Activated CD4-positive, alpha-beta T cell treated with anti-CD3 and anti-CD28 coated beads, Interleukin-2, amount 50 U/mL, for 4 hours (primary cell): ENCODE results near the gene ARSI.

Experiments
- DNase-seq, 2 experiments: peaks; one replicate each; pipeline ENCODE4 v3.0.0-alpha.2; 2020

The ARSI gene

GRCh38 chr5:150289551-150290390 lies 12.9 kb downstream of the ARSI start, which contains the start of gene CAMK2A:
Gene CAMK2A, minus strand, starts transcription at chr5:150289773. Its CDS starts 148 bp downstream, at chr5:150289625.
- DNase-seq, result no peak

DNA sequence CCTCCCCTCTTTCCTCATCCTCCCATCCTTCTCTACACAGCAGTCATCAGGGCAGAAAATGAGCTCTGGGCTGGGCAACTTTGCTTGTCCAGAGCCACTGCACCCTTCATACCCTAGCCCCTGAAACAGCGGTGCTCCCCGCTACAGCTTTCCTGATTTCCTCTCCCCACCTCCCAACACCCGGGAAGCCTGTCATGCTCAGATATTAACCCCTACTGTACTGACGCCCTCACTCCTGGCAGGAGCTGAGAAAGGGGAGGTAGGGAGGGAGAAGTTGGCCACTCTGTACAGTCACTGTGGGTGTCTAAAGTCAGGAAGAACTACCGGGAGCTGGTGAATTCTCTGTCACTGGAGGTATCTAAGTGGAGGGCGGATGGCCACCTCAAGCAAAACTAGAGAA lies 13.9 kb downstream of the ARSI start:
- no peak for DNase-seq

GRCh38 chr5:150288361-150288760 lies 14.3 kb downstream of the ARSI start:
- DNase-seq, result no peak

DNA sequence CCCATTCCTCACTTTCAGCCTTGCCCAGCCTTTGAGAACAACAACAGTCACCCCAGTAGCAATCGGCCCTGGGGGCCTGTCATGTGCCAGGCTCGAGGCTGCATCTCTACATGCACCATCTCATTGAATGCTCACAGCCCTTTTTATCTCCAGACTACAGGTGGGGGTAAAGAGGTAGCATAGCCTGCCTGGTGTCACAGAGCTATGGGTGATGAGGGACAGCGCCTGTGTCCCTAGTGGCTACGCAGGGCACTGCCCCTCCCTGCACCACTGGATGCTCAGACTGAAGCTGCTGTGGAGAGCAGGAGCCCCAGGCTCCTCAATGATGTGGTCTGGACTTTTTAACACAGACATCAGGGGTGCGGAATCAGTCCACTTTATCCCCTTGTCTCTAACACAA lies 15.9 kb downstream of the ARSI start:
- no peak for DNase-seq

DNA sequence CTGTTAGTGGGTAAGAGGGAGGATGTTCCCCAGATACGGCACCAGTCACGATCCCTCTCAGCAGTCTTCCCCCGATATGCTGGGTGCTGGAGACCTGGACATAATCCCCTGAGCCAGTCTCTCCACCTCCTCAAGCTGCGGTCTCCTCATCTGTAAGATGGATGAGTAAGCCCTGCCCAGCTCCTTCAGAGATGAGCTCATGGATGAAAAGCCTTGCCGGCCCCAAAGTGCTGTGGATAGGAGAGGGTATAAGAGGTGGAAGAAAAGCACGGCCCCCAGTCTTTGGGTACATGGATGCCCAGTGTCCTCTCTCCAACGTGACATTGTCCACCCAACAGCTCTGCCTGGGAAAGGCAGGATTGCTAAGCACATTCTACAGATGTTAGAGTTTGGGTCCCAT lies 17.6 kb downstream of the ARSI start:
- DNase-seq, result no peak

- DNase-seq, result peak in 1 of 2 experiments; percentile 6
Measured at GRCh38 chr5:150284311-150284710, 18.4 kb downstream of the ARSI start.

DNA sequence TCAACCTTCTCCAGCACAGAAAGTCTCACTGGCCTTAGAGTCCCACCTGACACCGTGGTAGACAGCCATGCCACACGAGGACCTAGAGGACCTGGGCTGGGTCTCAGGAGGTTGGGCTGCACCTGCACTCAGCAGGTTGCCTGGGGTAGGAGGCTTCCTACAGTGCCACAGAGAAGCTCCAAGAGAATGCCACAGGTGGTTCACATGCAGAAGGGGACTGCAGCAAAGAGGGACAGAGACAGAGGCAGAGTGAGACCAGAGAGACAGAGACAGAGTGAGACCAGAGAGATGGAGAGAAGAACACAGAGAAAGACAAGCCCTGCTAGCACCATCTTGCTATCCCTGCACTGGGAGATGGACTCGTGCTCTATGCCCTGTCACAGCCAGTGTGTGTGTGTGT lies 18.8 kb downstream of the ARSI start:
- no peak for DNase-seq

DNA sequence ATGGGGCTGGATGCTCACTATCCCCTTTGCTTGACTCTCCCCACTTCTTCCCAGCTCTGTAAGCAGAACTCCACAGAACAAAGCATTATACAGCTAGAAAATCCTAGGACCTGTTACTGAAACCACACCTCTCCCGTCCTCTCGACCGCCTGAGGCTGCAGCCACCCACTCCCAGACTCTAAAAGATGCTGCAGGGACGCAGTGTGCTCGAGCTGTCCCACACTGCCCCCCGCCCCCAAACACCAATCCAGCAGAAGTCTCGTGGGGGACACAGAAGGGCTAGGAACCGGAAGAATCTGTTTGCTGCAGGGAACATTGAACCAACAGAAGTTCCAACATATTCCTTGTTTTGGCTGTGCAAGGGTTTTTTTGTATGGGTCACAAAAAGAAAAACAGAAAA lies 20.7 kb downstream of the ARSI start:
- no peak for DNase-seq

DNA sequence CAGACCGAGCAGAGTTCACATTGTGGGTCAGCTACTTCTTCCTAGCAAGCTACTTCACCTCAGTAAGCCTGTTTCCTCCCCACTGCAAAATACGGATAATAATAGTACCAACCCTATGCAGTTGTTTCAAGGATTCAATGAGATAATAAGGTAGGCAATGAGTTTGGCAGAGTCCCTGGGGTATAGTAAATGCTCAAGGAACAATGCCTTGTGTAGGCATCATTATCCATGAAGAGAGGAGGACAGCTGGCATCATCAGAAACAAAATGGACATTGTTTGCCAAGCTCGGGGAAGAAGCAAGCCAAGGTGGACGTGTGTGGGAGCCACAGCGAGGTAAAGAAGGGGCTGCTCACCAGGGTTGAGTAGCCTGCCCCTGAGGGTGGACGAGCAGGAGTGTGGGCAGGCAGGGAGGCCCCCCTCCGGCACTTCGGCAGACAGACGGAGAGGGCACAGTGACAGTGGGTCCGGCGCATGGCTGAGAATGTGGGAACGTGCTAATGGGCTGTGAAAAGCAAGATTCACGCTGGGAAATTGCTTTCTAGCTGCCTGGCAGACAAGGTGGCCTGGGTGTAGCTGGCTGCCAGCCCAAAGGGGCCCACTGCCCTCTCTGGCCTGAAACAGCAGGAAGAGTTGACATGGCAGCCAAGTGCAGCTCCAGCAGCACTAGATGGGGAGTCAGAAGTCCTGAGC lies 23.2 kb downstream of the ARSI start:
- no peak for DNase-seq

DNA sequence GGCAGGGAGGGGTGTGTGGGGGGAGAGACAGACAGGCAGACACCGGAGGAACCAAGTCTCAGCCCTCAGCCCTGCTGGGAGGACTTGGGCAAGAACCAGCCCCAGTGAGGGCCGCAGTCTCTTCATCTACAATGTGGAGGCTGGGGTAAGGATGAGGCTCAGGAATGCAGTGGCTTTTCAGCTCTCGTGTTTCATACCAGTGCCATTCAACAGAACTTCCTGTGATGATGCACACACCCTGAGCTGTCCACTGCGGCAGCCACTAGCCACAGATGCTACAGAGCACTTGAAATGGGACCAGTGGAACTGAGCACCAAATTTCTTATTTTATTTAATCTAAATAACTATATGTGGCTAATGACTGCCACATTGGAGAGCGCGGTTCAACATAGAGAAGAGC lies 23.8 kb downstream of the ARSI start:
- no peak for DNase-seq

GRCh38 chr5:150278046-150278730 lies 24.5 kb downstream of the ARSI start:
- no peak for DNase-seq

- DNase-seq, result no peak
Measured at GRCh38 chr5:150277043-150277442, 25.7 kb downstream of the ARSI start.

DNA sequence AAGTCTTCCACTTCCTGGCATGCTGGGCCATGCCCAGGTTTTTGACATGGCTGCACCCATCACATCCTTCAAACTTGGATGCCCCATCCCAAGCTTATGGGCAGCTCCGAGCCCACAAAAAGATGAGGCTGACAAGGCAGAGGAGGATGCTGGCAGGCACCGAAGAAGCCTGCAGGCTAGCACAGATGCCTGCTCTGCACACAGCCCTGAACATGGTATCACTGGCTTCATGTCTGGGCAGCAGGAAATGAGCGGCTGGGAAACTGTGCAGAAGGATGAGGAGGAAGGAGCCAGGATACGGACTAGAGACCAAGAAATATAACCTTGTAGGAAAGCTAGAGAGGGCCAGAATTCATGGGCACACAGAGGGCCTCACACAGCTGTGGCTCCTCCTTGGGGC lies 27.9 kb downstream of the ARSI start:
- DNase-seq, result no peak

- DNase-seq, result no peak
Measured at GRCh38 chr5:150272531-150272930, 30.2 kb downstream of the ARSI start.

DNA sequence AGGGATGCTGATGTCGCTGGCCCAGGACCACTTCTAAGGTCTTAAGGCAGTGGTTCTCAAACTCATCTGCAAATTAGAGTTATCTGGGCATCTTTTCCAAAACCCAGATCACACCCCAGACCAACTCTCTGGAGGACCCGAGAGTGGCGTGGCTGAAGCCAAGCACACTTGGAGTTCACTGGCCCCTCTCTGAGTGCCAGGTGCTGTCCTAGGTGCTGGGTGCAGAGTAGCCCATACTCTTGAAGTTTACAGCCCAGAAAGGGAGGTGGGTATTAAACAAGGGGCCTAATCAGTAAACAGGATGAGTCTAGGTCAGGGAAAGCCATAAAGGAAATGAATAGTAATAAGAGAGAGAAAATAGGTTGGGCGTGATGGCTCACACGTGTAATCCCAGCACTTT lies 30.8 kb downstream of the ARSI start:
- DNase-seq, result no peak

DNA sequence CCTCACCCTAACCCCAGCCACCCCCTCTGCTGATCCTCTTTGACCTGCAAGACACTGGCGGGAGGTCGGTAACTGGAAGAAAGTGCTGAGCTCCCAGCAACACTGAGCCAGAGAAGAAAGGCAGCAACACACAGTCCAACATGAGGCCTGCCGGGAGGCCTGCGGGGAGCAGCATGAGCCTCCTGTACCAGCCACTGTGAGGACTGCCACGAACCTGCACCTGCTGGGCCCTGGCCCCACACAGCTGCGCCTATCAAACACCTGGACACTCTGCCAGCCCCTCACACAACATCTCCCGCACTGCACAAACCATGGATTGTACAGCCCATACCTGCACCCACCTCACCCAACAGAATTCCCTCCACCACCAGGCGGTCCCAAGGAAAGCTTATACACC lies 31.4 kb downstream of the ARSI start:
- no peak for DNase-seq

- no peak for DNase-seq
Measured at GRCh38 chr5:150270541-150271295, 32.0 kb downstream of the ARSI start.

DNA sequence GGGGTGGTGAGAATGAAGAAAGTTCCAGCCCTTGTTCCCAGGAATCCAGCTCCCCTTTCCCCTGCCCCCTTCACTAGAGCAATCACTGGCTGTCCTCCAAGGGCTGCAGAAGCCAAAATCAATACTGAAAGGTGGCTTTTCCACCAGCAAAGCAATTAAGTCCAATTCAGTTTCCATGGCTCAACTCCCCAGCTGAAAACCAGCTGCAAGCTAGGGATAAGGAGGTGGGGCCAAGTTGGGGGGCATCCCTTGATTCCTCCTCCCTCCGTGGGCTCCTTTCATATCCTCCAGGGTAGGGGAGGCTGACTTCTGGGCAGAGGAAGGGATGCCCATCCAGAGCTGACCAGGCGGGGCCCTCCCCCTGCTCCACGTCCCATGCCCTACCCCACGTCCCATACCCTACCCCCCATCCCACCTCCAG lies 35.8 kb downstream of the ARSI start:
- DNase-seq, result no peak

GRCh38 chr5:150265870-150266383 lies 36.8 kb downstream of the ARSI start:
- no peak for DNase-seq

GRCh38 chr5:150264667-150265603 lies 37.8 kb downstream of the ARSI start:
- no peak for DNase-seq

DNA sequence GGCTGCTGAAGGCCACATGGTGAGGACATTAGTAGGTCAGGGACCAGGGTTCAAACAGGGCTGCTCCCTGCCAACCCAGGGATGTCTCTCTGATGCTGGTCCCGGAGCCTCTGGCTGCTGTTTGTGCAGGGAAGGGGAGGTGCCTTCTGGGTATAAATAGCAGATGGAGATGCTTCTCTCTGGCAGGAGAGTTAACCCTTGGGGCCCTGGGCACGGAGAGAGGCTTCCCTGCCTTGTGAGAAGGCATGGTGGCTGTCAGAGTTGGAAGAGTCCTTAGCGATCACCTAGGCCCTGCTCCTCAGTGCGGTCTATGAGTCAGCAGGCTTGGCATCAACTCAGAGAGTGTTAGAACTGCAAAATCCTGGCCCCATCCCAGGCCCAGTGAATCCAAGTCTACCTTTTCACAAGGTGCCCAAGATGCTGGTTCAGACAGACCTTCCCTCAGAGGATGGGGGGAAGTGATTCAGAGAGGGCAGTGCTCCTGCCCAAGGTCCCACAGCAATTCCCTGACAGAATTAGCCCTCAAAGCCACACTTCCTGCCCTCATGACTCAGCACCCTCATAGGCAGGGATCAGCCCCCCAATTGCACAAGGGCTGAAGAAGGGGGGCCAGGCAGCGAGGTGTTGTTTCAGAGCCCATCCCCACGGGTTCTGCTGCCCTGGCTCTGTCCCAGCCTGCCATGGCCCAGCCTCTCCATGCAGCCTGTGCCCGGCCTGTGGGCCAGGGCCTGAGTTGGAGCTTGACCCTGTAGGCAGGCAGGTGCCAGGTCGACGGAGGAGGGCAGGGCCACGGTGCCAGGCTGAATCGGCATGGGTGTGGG lies 38.7 kb downstream of the ARSI start:
- DNase-seq, result no peak
